OCI-LY1 (cell line): Measurements from ENCODE around the gene KLF7.

Experiments
- H2AFZ ChIP-seq: fragments of 200-600 bp; sonication (generic), shearing (Covaris generic); 2 replicates; pipeline ENCODE4 v1.6.0; 2014; ENCODE audit warnings: antibody characterized with exemption, mild to moderate bottlenecking, low read length
- H3F3A ChIP-seq: fragments of 200-600 bp; sonication (generic), shearing (Covaris generic); 2 replicates; pipeline ENCODE4 v1.6.0; 2014; ENCODE audit warnings: mild to moderate bottlenecking, antibody characterized with exemption, low read length, moderate library complexity; ENCODE audit not compliant: insufficient read depth
- H3K27ac ChIP-seq: fragments of 200-600 bp; sonication (generic); 2 replicates; pipeline ENCODE4 v1.5.1; 2014; ENCODE audit warnings: low read length, mixed run types, mild to moderate bottlenecking, low read depth; ENCODE audit not compliant: poor library complexity, severe bottlenecking
- H3K27me3 ChIP-seq: fragments of 200-600 bp; sonication (generic); 2 replicates; pipeline ENCODE4 v1.6.0; 2014; ENCODE audit warnings: antibody characterized with exemption, mild to moderate bottlenecking, low read length, moderate library complexity; ENCODE audit not compliant: insufficient read depth
- H3K36me3 ChIP-seq: fragments of 200-600 bp; sonication (generic); 2 replicates; pipeline ENCODE4 v1.6.1; 2014; ENCODE audit warnings: mild to moderate bottlenecking, antibody characterized with exemption, low read length, moderate library complexity, mixed read lengths; ENCODE audit not compliant: insufficient read depth
- H3K4me1 ChIP-seq: fragments of 200-600 bp; sonication (generic); 2 replicates; pipeline ENCODE4 v1.5.1; 2014; ENCODE audit warnings: mild to moderate bottlenecking, low read length, moderate library complexity; ENCODE audit not compliant: insufficient read depth, severe bottlenecking
- H3K4me2 ChIP-seq: fragments of 200-600 bp; sonication (generic), shearing (Covaris generic); 2 replicates; pipeline ENCODE4 v1.6.1; 2014; ENCODE audit warnings: low read length
- H3K4me3 ChIP-seq: fragments of 200-600 bp; sonication (generic); 2 replicates; pipeline ENCODE4 v1.5.1; 2014; ENCODE audit warnings: low read length, low read depth, mild to moderate bottlenecking, mixed read lengths; ENCODE audit not compliant: poor library complexity, severe bottlenecking
- H3K79me2 ChIP-seq: fragments of 200-600 bp; shearing (Covaris generic); 2 replicates; pipeline ENCODE4 v1.6.1; 2016; ENCODE audit warnings: mixed run types, low read length, mixed read lengths; ENCODE audit not compliant: insufficient read depth
- H3K9ac ChIP-seq: fragments of 200-600 bp; sonication (generic), shearing (Covaris generic); 2 replicates; pipeline ENCODE4 v1.6.1; 2014; ENCODE audit warnings: mild to moderate bottlenecking, low read length, mixed read lengths
- H3K9me2 ChIP-seq: fragments of 200-600 bp; sonication (generic), shearing (Covaris generic); 2 replicates; pipeline ENCODE4 v1.6.1; 2014; ENCODE audit warnings: low read depth, mild to moderate bottlenecking, low read length, mixed read lengths
- H3K9me3 ChIP-seq: fragments of 200-600 bp; shearing (Covaris generic); 2 replicates; pipeline ENCODE4 v1.6.1; 2014; ENCODE audit warnings: low read length, mixed read lengths
- H4K20me1 ChIP-seq: fragments of 200-600 bp; sonication (generic), shearing (Covaris generic); 2 replicates; pipeline ENCODE4 v1.6.0; 2016; ENCODE audit warnings: mild to moderate bottlenecking, low read length; ENCODE audit not compliant: insufficient read depth
- EZH2 ChIP-seq: fragments of 200-600 bp; sonication (generic), shearing (Covaris generic); IDR thresholded peaks from 2 replicates; pipeline ENCODE4 v1.8.0; 2017; ENCODE audit warnings: borderline replicate concordance, mixed run types, mild to moderate bottlenecking, antibody characterized with exemption, low read length, moderate library complexity, mixed read lengths
- TF ChIP-seq, protein P1 (sequence below): fragments of 200-600 bp; sonication (generic), shearing (Covaris generic); IDR thresholded peaks from 2 replicates; pipeline ENCODE4 v1.5.1; 2017; ENCODE audit warnings: mild to moderate bottlenecking, antibody characterized with exemption, low read length, moderate library complexity, mixed read lengths

Gene KLF7

DNA sequence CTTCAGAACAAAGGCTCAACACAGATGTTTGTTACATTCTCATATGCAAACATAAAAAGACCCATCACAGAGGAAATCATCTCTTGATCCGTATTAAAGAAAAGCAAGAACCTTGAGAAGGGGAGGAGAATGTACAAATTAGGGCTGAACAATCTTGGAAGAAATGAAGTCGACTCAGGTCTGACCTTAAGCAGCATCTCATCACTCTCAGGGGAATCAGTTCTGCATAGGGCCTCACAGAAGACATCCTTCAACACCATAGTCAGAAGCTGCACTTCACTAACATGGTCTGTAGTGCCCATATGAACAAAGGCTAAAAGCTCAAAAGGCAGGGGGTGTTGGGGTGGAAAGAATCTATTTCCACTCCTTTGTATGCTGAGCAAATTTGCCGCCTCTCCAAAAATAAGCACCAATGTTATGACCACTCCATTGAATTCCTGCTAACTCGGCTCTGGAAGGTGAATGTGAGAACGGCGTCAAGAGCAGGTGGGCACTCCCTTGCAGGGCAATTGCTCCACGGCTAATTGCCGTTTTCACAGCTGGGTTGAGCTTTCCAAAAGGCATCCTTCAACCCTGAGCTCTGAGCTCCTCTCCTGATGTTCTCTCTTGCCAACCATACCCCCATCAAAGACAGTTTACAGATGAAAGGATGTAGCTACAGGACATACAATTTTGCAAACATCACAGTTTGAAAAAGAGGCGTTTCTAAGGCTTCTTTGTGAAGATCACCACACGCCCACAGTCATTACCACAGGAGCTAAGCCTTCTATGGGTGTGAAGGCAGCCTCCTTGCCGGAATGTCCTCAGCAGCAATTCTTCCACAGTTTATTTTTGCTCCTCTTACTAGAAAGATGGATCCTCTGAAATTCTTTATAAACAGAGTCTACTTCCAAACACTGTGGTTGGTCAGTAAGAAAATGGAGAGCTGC lies 10.0 kb downstream of the KLF7 start:
- H3K9me3 ChIP-seq, result no peaks in the 10 kb centered on the region
- H3K4me2 ChIP-seq, result no peak overlapping the region
- no peaks in the 10 kb centered on the region for H3K36me3 ChIP-seq
- no peak overlapping the region for H3K9ac ChIP-seq
- H3K79me2 ChIP-seq, result no peaks in the 10 kb centered on the region
- peaks cover 3% of the 10 kb centered on the region; the same call in 1 of the 2 replicates for H3K27me3 ChIP-seq
- H3K27ac ChIP-seq, result no peak overlapping the region
- H3F3A ChIP-seq, result no peaks in the 10 kb centered on the region
- TF ChIP-seq EZH2, result no peak
- TF ChIP-seq, protein P1, sequence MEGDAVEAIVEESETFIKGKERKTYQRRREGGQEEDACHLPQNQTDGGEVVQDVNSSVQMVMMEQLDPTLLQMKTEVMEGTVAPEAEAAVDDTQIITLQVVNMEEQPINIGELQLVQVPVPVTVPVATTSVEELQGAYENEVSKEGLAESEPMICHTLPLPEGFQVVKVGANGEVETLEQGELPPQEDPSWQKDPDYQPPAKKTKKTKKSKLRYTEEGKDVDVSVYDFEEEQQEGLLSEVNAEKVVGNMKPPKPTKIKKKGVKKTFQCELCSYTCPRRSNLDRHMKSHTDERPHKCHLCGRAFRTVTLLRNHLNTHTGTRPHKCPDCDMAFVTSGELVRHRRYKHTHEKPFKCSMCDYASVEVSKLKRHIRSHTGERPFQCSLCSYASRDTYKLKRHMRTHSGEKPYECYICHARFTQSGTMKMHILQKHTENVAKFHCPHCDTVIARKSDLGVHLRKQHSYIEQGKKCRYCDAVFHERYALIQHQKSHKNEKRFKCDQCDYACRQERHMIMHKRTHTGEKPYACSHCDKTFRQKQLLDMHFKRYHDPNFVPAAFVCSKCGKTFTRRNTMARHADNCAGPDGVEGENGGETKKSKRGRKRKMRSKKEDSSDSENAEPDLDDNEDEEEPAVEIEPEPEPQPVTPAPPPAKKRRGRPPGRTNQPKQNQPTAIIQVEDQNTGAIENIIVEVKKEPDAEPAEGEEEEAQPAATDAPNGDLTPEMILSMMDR, result no peak
- no peak overlapping the region for H2AFZ ChIP-seq
- H3K9me2 ChIP-seq, result no peaks in the 10 kb centered on the region
- H4K20me1 ChIP-seq, result no peaks in the 10 kb centered on the region
- no peaks in the 10 kb centered on the region for H3K4me1 ChIP-seq
- no peak overlapping the region for H3K4me3 ChIP-seq

DNA sequence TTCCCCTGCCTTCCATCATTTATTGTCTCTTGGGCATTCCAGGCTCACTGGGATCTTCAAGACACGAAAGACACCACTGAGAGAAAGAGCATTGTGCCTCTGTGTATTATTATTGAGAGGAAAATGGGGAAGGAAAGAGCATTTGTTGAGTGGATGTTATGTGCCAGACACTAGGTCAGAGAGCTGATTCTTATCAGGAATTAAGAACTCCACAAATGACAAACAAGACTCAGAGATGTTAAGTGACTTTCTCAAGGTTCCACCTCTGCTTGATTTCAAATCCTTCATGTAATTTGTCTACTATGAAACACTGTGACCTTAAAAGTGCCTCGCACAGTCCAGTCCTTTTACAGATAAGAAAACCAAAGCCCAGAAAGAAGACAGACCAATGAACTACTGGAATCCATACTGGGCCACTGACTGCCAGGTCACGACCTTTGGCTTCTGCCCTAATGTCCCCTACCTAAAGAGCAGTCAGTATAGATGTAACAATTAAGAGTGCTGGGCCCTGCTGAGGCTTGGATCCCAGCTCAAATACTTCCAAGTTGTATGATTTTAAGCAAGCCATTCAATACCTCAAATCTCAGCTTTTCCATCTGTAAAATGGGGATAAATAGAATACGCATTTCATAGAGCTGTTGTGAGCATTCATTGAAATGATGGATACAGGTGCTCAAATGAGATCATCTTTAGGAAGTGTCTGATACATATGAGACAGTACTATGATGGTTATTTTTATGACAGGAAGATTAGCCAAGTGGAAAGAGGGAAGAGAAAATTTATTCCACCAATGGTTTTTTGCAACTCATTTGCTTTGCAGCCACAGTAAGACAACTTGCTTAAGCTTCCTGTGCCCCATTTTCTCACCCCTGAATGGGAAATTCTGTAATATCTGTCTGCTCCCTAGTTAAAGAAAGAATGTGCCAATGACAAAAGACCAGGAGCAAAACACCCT lies 10.9 kb downstream of the KLF7 start:
- H3K79me2 ChIP-seq, result no peaks in the 10 kb centered on the region
- no peak overlapping the region for H3K9ac ChIP-seq
- H3K27ac ChIP-seq, result no peak overlapping the region
- no peak overlapping the region for H3K4me2 ChIP-seq
- no peak overlapping the region for H2AFZ ChIP-seq
- H3K4me1 ChIP-seq, result no peaks in the 10 kb centered on the region
- no peaks in the 10 kb centered on the region for H3K27me3 ChIP-seq
- H3K9me2 ChIP-seq, result no peaks in the 10 kb centered on the region
- TF ChIP-seq, protein P1, result no peak
- no peak for TF ChIP-seq EZH2
- no peaks in the 10 kb centered on the region for H3K36me3 ChIP-seq
- no peaks in the 10 kb centered on the region for H3K9me3 ChIP-seq
- H4K20me1 ChIP-seq, result no peaks in the 10 kb centered on the region
- H3K4me3 ChIP-seq, result no peak overlapping the region
- H3F3A ChIP-seq, result no peaks in the 10 kb centered on the region

DNA sequence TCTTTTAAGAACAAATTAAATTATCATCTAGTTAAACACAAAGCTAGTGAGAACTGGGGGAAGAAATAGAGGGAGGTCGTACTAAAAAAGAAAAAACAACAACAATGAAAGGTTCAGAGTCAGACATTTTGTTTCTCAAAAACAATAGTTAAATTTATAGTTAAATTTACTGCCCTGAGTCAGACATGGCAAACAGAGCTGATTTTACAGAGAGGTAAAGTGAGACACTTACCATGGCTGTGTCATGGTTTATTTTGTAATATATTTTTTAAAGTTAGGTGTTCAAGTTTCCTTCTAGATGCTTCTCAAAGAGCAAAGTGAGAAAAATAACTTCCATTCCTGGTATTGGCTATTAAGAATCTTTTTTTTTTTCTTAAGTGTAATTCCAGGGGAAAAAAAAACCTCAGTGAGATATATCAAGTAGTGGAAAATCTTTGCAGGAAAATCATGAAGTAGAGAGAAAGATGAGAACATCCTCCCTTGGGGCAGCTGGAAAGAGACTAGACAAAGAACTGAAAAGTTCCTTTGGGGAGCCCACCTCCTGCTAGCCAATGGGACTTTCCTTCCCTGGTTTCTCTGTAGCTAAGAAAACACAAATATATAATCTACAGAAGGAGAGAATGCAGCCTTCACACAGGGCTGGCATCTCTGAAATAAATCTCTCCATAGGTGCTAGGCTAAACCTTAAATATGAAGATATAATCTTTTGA lies 12.3 kb downstream of the KLF7 start:
- no peaks in the 10 kb centered on the region for H3K27me3 ChIP-seq
- H3K4me3 ChIP-seq, result no peak overlapping the region
- H3K4me1 ChIP-seq, result no peaks in the 10 kb centered on the region
- no peaks in the 10 kb centered on the region for H3K9me3 ChIP-seq
- no peaks in the 10 kb centered on the region for H3K79me2 ChIP-seq
- no peak overlapping the region for H3K9ac ChIP-seq
- no peak overlapping the region for H3K4me2 ChIP-seq
- no peaks in the 10 kb centered on the region for H3K9me2 ChIP-seq
- H3K36me3 ChIP-seq, result no peaks in the 10 kb centered on the region
- no peak overlapping the region for H3K27ac ChIP-seq
- no peak overlapping the region for H2AFZ ChIP-seq
- no peak for TF ChIP-seq EZH2
- TF ChIP-seq, protein P1, result no peak
- no peaks in the 10 kb centered on the region for H4K20me1 ChIP-seq
- H3F3A ChIP-seq, result no peaks in the 10 kb centered on the region
